SIG-M5 (cell line): ENCODE measurements around the gene NACC2.
"Not testable (repeated sequence)": the region's sequence is repeated elsewhere in the genome, so short reads cannot be mapped to it uniquely, and the experiment has no call there.

Experiments used
- DNase-seq: peaks from one replicate; lab custom pipeline; 2025; lab: John Stamatoyannopoulos, UW

The NACC2 gene

DNA sequence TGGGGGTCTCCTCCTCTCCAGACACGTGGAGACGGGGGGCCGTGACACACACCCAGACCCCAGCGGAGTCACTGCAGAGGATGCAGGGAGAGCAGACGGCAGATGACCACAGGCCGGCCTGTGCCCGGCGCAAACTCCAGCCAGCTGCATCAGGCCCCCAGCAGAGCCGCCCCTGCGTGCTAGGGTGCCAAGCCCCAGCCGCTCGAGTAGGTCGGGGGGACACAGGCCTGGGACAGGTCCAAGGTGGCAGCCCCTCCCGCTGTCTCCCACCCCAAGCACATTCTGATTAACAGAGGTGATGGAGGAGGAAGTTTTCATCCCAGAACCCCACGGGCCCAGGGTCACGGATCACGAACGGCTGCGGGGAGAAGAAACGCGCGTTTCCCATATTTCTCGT lies 14.4 kb downstream of the NACC2 start:
- no peak for DNase-seq

DNA sequence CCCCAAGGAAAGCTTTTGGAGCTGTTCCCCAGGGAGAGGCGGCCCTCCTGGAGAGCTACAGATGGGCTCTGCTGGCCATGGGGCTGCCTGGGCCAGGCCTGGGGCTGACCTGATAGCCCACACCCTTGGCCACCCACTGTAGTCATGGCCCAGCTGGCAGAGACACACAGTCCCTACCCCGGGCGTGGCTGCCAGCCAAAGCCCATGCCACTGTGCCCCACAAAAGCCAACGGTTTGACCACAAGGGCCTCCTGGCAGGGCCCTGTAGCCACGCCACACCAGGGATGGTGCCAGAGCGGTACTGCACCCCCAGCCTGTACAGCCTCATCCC lies 15.2 kb downstream of the NACC2 start:
- DNase-seq, result no peak

GRCh38 chr9:136079211-136079915 lies 15.7 kb downstream of the NACC2 start:
- no peak for DNase-seq

GRCh38 chr9:136078498-136079011 lies 16.5 kb downstream of the NACC2 start:
- DNase-seq, result no peak

- DNase-seq, result no peak
Observed at GRCh38 chr9:136078024-136078423, 17.1 kb downstream of the NACC2 start.

DNA sequence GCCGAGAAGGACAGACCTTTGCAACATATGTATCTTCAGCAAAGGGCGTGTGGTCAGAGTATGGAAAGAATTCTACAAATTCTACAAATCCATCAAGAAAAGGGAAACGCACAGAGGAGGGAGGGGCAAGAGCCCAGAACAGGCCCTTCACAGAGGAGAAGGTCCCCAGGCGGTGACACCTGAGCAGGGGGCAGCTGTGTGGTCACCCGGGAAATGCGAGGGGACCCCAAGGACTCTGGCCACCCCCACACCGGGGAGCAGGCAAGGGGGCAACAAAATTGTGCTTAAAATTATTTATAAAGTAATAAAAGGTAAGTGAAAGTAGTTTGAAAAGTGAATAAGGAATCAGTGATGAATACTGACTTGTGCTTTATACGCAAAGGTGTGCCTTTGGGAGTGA lies 17.6 kb downstream of the NACC2 start:
- no peak for DNase-seq

- DNase-seq, result no peak
Observed at GRCh38 chr9:136075881-136076678, 19.0 kb downstream of the NACC2 start.

DNA sequence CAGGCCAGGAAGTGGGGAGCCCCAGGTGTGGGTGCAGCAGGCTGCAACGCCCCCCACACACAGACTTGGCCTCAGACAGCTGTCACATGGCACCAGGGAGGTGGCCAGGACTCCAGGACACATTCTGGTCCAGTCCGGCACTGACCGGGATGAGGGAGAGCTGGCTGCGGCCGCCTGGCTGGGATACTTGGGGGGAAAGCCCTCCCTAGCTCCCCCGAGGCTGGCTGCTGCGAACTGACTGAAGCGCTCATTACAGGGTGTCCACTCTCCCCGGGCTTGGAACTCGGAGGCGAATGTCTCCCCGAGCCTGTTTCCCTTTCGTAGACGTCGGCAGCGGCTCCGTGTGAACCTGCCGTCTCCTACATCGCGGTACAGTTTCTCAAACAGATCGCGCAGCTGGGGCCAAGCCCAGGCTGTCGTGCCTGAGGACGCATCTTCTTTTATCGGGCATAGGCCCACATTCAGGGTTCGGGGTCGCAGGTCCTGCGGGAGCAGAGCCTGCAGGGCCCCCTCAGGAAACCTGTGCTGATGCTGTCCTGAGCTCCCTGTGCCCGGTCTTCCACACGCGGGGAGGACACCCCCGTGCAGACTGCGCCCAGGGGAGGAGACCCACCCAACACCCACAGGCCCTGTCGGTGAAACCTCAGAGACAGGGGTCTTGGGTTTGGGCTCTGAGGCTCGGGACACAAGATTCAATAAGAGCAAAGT lies 19.8 kb downstream of the NACC2 start:
- no peak for DNase-seq

GRCh38 chr9:136074706-136075105 lies 20.4 kb downstream of the NACC2 start:
- no peak for DNase-seq

GRCh38 chr9:136062657-136063439 lies 32.2 kb downstream of the NACC2 start:
- no peak for DNase-seq

GRCh38 chr9:136061916-136062315 lies 33.2 kb downstream of the NACC2 start:
- not testable (repeated sequence) for DNase-seq

GRCh38 chr9:136061405-136061804 lies 33.7 kb downstream of the NACC2 start:
- DNase-seq, result no peak

- no peak for DNase-seq
Observed at GRCh38 chr9:136060671-136061371, 34.3 kb downstream of the NACC2 start.

DNA sequence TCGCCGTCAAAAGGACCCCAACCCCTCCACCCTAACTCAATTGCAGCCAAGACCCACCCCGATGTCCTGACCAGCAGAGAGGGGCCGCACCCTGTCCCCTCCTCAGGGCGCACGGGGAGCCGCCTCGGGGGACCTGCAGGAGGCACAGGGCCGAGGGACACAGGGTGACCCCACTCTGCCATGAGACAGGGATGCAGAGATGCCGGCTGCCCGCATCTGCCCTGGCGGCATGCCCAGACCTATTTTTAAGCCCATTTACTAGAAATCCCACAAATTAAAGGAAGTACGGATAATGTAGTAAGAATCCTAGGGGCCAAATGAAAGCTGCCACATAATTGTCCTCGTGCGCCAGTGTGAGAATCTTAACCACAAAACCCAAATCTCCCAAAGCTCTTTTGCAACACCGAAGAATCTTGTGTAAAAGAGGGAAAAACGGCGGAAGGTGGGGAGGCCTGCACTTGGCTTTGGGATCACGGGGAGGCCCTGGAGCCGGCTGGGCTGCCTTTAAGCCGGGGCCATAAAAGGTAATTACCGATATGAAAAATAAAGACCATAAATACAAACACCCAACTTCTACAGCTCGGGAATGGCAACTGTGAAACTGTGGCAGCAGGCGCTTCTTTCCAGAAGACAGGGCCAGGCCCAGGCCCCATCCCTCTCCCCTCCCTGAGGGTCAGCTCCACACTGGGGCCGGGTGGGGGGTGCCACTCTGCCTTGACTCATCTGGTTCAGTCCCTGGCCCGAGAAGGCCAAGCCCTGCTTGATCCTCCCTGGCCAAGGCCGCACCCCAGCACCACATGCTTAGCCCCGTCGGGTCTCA lies 35.0 kb downstream of the NACC2 start:
- no peak for DNase-seq

DNA sequence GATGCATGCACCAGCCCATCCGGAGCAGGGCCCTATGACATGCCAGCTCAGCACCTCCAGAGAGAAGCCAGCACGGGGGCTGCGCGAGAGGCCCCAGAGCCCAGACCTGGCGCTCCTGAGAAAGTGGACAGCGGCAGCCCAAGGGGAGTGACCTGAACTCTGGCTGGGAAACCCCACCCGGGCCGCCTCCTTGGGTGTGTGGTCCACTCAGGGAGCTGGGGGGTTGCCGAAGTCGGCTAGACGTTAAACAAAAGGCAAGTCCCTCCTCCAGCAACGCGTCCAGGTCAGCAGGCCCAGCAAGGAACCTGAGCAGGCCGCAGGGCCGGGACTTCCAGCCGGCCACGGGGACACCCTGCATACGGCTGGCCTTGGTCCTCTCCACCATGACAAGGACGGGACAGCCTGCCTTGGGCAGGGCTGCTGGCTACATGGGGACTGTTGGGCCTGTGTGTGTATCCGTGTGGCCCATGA lies 35.7 kb downstream of the NACC2 start:
- no peak for DNase-seq

DNA sequence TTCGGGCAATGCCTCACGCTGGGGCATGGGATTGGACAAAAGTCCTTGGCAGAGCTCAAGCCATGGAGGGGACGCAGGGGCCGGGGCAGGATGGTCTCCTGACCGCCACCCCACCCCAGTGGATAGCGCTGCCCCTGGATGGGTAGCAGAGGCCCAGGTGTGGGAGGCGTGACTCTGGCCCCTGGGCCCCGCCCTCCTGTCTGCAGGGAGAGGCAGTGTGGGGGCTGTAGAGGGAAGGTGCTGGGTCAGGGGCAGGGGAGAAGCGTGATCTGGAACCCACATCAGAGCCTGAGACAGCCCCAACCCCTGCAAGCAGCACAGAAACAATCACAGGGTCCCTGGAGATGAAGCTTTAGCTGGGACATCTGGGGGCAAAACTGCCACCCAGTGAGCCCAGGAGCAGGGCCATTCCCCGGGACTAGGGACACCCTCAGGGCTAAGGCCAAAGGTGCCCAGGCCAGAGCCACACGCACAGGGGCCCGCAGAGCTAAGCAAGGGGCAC lies 36.2 kb downstream of the NACC2 start:
- no peak for DNase-seq

GRCh38 chr9:136058084-136058483 lies 37.0 kb downstream of the NACC2 start:
- no peak for DNase-seq

- no peak for DNase-seq
Observed at GRCh38 chr9:136057236-136058081, 37.6 kb downstream of the NACC2 start.

GRCh38 chr9:136056546-136057235 lies 38.4 kb downstream of the NACC2 start:
- no peak for DNase-seq
